DND-41 (cell line): ENCODE measurements around the gene ZNF195.

Source experiments
- ATAC-seq: fragments of 200-7000 bp; cut with Tn5 transposase; 3 replicates; pipeline ENCODE4 v1.9.1; 2021; ENCODE audit warnings: low read depth; ENCODE audit not compliant: insufficient read depth
- DNase-seq: peaks from one replicate; pipeline ENCODE4 v3.0.0-alpha.2; 2020
- H2AFZ ChIP-seq: 2 replicates; pipeline ENCODE4 v1.6.0; 2012; ENCODE audit warnings: low read depth, low read length
- H3K27ac ChIP-seq: 2 replicates; pipeline ENCODE4 v1.5.1; 2012; ENCODE audit warnings: low read length, inconsistent platforms
- H3K27me3 ChIP-seq: fragments of 200-600 bp; sonication (generic); 2 replicates; pipeline ENCODE4 v1.6.0; 2012; ENCODE audit warnings: low read length, mild to moderate bottlenecking, inconsistent platforms; ENCODE audit not compliant: insufficient read depth, poor library complexity
- H3K36me3 ChIP-seq: 2 replicates; pipeline ENCODE4 v1.5.1; 2012; ENCODE audit warnings: low read length, inconsistent platforms; ENCODE audit not compliant: insufficient read depth
- H3K4me1 ChIP-seq: 2 replicates; pipeline ENCODE4 v1.5.1; 2012; ENCODE audit warnings: mild to moderate bottlenecking, low read length; ENCODE audit not compliant: insufficient read depth
- H3K4me2 ChIP-seq: 2 replicates; pipeline ENCODE4 v1.6.0; 2012; ENCODE audit warnings: mild to moderate bottlenecking, moderate library complexity, low read length, inconsistent platforms; ENCODE audit not compliant: insufficient read depth
- H3K4me3 ChIP-seq, 2 experiments: fragments of 200-600 bp in 1 of 2; shearing (Covaris generic) in 1 of 2; 2 replicates each; pipeline ENCODE4 v1.5.1; 2012 to 2016; ENCODE audit warnings: inconsistent platforms in 2 of 2, low read length in 2 of 2, mild to moderate bottlenecking in 2 of 2, low read depth in 1 of 2, moderate library complexity in 1 of 2
- H3K79me2 ChIP-seq: 2 replicates; pipeline ENCODE4 v1.6.0; 2012; ENCODE audit warnings: low read length, inconsistent platforms; ENCODE audit not compliant: insufficient read depth
- H3K9ac ChIP-seq: 2 replicates; pipeline ENCODE4 v1.6.0; 2012; ENCODE audit warnings: low read depth, mild to moderate bottlenecking, inconsistent platforms, low read length, moderate library complexity
- H3K9me3 ChIP-seq: 2 replicates; pipeline ENCODE4 v1.5.1; 2012; ENCODE audit warnings: low read length, moderate library complexity, mild to moderate bottlenecking, inconsistent platforms; ENCODE audit not compliant: insufficient read depth, severe bottlenecking
- H4K20me1 ChIP-seq: 2 replicates; pipeline ENCODE4 v1.6.0; 2012; ENCODE audit warnings: low read length; ENCODE audit not compliant: insufficient read depth
- EZH2 ChIP-seq: IDR thresholded peaks from 3 replicates; pipeline ENCODE4 v1.6.1; 2012; ENCODE audit warnings: borderline replicate concordance, low read depth, mild to moderate bottlenecking, moderate library complexity, low read length, inconsistent platforms; ENCODE audit not compliant: severe bottlenecking
- TF ChIP-seq, protein P1 (sequence below): IDR thresholded peaks from 2 replicates; pipeline ENCODE4 v1.5.1; 2012; ENCODE audit warnings: borderline replicate concordance, low read length, moderate library complexity, mild to moderate bottlenecking; ENCODE audit not compliant: poor library complexity, severe bottlenecking; ENCODE audit errors: extremely low read depth

The ZNF195 gene

DNA sequence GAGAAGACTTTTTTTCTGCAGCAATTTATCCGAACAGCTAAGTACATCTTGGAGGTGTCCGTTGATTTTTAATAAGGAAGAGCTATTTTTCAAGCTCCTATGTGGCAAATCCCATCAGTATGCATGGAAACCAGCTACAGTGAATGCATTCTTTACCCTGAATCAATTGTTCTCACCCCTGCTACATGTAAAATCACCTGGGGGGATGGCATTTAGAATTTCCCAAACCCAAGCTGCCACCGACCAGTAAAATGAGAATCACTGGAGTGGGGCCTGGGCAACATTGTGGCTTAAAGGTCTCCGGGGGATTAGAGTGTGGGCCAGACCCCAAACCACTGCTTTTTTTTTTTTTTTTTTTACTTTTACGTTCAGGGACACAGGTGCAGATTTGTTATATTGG is 2.8 kb upstream of the ZNF195 start:
- peaks cover 3% of the 10 kb centered on the region; the same call in 1 of the 2 replicates for H4K20me1 ChIP-seq
- H3K4me2 ChIP-seq: no peak overlapping the region
- H2AFZ ChIP-seq: no peak overlapping the region
- TF ChIP-seq, protein P1, sequence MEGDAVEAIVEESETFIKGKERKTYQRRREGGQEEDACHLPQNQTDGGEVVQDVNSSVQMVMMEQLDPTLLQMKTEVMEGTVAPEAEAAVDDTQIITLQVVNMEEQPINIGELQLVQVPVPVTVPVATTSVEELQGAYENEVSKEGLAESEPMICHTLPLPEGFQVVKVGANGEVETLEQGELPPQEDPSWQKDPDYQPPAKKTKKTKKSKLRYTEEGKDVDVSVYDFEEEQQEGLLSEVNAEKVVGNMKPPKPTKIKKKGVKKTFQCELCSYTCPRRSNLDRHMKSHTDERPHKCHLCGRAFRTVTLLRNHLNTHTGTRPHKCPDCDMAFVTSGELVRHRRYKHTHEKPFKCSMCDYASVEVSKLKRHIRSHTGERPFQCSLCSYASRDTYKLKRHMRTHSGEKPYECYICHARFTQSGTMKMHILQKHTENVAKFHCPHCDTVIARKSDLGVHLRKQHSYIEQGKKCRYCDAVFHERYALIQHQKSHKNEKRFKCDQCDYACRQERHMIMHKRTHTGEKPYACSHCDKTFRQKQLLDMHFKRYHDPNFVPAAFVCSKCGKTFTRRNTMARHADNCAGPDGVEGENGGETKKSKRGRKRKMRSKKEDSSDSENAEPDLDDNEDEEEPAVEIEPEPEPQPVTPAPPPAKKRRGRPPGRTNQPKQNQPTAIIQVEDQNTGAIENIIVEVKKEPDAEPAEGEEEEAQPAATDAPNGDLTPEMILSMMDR: no peak
- TF ChIP-seq EZH2: no peak
- ATAC-seq: no peak
- no peak overlapping the region for H3K4me3 ChIP-seq
- peaks cover 10% of the 10 kb centered on the region for H3K36me3 ChIP-seq
- peaks cover 22% of the 10 kb centered on the region for H3K79me2 ChIP-seq
- H3K9ac ChIP-seq: no peak overlapping the region
- no peaks in the 10 kb centered on the region for H3K27me3 ChIP-seq
- H3K4me1 ChIP-seq: peaks cover 27% of the 10 kb centered on the region
- no peaks in the 10 kb centered on the region for H3K9me3 ChIP-seq
- DNase-seq: no peak
- no peak overlapping the region for H3K27ac ChIP-seq

DNA sequence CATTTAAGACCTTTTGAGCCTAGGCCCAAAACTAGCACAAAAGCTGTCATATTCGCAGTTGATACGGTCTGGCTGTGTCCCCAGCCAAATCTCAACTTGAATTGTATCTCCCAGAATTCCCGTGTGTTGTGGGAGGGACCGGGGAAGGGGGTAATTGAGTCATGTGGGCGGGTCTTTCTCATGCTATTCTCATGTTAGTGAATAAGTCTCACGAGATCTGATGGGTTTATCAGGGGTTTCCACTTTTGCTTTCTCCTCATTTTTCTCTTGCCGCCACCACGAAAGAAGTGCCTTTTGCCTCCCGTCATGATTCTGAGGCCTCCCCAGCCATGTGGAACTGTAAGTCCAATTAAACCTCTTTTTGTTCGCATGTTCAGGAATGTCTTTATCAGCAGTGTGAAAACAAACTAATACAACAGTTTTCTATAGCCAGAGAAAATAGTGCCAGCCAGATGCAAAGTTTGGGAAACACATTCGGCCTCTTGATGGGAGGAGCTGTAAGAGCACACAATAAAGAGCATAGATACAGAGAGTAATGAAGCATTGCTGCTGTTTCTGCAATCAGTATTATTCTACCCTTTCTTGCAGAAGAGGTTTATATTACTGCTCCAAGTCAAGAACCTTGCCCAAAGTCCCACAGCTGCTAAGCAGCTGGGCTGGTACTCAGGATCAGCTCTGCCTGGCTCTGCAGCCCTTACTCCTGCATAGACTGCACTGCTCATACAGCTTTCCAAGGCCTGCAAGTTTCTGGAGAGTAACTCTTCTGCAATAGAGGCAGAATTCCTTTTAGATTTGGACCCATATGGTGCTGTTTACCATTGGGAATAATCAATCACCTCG is 2.0 kb upstream of the ZNF195 start:
- no peak overlapping the region for H3K27ac ChIP-seq
- peaks cover 3% of the 10 kb centered on the region; the same call in 1 of the 2 replicates for H4K20me1 ChIP-seq
- H3K4me2 ChIP-seq: no peak overlapping the region
- no peaks in the 10 kb centered on the region for H3K9me3 ChIP-seq
- TF ChIP-seq, protein P1: no peak
- TF ChIP-seq EZH2: no peak
- no peaks in the 10 kb centered on the region for H3K27me3 ChIP-seq
- peaks cover 19% of the 10 kb centered on the region for H3K36me3 ChIP-seq
- no peak overlapping the region for H3K9ac ChIP-seq
- peak overlapping the region; percentile 29; the same call in 1 of the 2 replicates for H2AFZ ChIP-seq
- H3K79me2 ChIP-seq: peaks cover 31% of the 10 kb centered on the region
- H3K4me3 ChIP-seq: no peak overlapping the region
- DNase-seq (no peak), ATAC-seq (no peak)
- H3K4me1 ChIP-seq: peaks cover 36% of the 10 kb centered on the region

DNA sequence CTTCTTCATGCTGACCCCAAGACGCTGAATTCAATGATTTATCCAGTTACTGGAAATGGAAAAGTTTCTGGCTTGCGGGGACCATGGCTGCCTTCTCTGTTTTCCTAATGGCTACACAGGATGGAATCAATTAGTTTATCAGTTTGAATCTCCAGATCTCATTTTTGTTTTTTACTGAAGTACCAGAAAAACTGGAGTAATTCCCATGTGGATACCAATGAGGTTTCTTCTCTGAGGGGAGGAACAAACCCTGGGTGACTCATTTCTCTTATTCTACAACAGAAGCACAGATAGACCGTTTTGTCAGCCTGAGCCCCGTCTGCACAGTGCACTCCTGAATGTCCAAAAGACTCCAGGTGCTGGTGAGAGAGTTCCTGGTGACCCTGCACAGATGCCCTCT is 3.4 kb downstream of the ZNF195 start:
- no peak for DNase-seq
- no peaks in the 10 kb centered on the region for H3K9me3 ChIP-seq

More for the DNA sequence above, 3.4 kb downstream of the ZNF195 start:
- Histone ChIP-seq H3K36me3 (peaks cover 70% of the 10 kb centered on the region), H4K20me1 (peaks cover 32% of the 10 kb centered on the region; the same call in 1 of the 2 replicates), H3K79me2 (peaks cover 82% of the 10 kb centered on the region), H3K4me3 (no peak overlapping the region; a peak in 1 of 4 replicates), H3K4me1 (peaks cover 57% of the 10 kb centered on the region), H3K4me2 (peak overlapping the region; percentile 63; the same call in 1 of the 2 replicates), H3K27me3 (no peaks in the 10 kb centered on the region), H3K27ac (no peak overlapping the region), H2AFZ (no peak overlapping the region), H3K9ac (no peak overlapping the region)
- ATAC-seq: no peak
- TF ChIP-seq, protein P1: no peak
- TF ChIP-seq EZH2: no peak
